Subcutaneous adipose tissue (tissue), 4 donors: ENCODE results near the gene HYAL1. TPM values are rescaled to one million over a fixed set of nuclear protein-coding genes. Genes with fewer than 3 reads are reported as not detected.

Experiments used
- CTCF ChIP-seq: fragments of 450-650 bp; IDR thresholded peaks from one replicate; pipeline ENCODE4 v1.5.1; 2016; ENCODE audit warnings: low read depth, mild to moderate bottlenecking, control low read depth, antibody characterized with exemption, moderate library complexity
- total RNA-seq, 4 donors: library from RNA; depleted of rRNA; stranded (reverse); fragments of >200 nt; gene quantifications; one replicate each; pipeline ENCODE4 v1.1.0, GENCODE V29; 2016

Gene HYAL1
- total RNA-seq, 4 donors from 2014 or later, result 3.1 to 13.8 (median 4.7) TPM

- TF ChIP-seq CTCF, result no peak
Observed at GRCh38 chr3:50345008-50345407, 41.6 kb upstream of the HYAL1 start.

- TF ChIP-seq CTCF, result no peak
Observed at GRCh38 chr3:50342813-50343633, 39.6 kb upstream of the HYAL1 start.

- no peak for TF ChIP-seq CTCF
Observed at GRCh38 chr3:50341996-50342650, 38.7 kb upstream of the HYAL1 start.

- no peak for TF ChIP-seq CTCF
Observed at GRCh38 chr3:50341537-50341936, 38.2 kb upstream of the HYAL1 start.

GRCh38 chr3:50340448-50341329 lies 37.3 kb upstream of the HYAL1 start, which contains the start of gene RASSF1:
RASSF1 (minus strand) TSS chr3:50340836; CDS start chr3:50340805, 31 bp downstream.
- TF ChIP-seq CTCF, result no peak

GRCh38 chr3:50340147-50340447 lies 36.7 kb upstream of the HYAL1 start:
- TF ChIP-seq CTCF, result no peak
